ENCODE measurements around the gene RNF150. TPM values are rescaled to one million over a fixed set of nuclear protein-coding genes. Genes with fewer than 3 reads are reported as not detected.

RNF150 gene
- polyA plus RNA-seq, 2 of the 4 experiments (the other 2 are of a cell fraction) = 0.21 to 0.34 TPM

DNA sequence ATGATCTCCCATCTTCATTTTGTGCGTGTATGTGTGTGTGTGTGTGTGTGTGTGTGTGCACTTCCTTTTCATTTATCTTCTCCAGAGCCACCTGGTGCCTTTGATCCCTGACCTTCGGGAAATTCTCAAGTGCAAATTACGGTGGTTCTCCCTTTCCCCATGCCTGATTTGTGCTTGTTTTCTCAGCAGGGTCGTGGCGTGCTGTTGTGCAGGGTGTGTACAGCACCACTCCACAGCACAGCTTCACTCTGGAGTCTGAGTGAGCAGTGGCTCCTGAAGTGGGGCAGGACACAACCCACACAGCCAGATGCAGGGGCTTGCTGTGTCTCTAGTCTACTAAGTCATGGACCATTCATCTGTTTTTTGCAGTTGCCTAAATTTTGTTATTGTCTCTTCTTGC lies 262.8 kb downstream of the RNF150 start:
- CTCF ChIA-PET = interaction anchor here (0.9 to 1.6 kb wide), 3 partner anchors 15 to 510 kb away, joined by 3 to 4 read pairs (median 3); partner anchors contain the start of gene RNF150
- FAIRE-seq (no peak), DNase-seq (ENCODE audit: low read depth in 1 of 2, low spot score in 1 of 2) (no peak), ATAC-seq (no peak)
- Histone ChIP-seq H3K4me2 (no peak overlapping the region), H3K4me1 (no peaks in the 10 kb centered on the region), H3K9me3 (no peaks in the 10 kb centered on the region), H3K27ac (no peak overlapping the region), H3K4me3 (no peak overlapping the region)
- 29% methylated on average over 5 of the region's 5 CpGs for WGBS (ENCODE audit: missing lambda C conversion rate)
- TF ChIP-seq POLR2AphosphoS2 (conservative IDR thresholded peaks at IDR 0.05; ENCODE audit: low read length) (no peak), PBX3 (IDR thresholded peaks at IDR 0.05) (no peak), PHF8 (IDR thresholded peaks at IDR 0.05; ENCODE audit: borderline replicate concordance, low read depth) (no peak), EP300 (IDR thresholded peaks at IDR 0.05) (no peak), HOXB13 (CRISPR knock-in tag; IDR thresholded peaks at IDR 0.05; ENCODE audit: low read depth) (no peak), EHMT2 (IDR thresholded peaks at IDR 0.05; ENCODE audit: low read depth) (no peak), CTCF (IDR thresholded peaks at IDR 0.05) (no peak), NFE2L2 (conservative IDR thresholded peaks at IDR 0.05; ENCODE audit: low read length) (no peak), HDAC2 (IDR thresholded peaks at IDR 0.05) (no peak)
- POLR2A ChIA-PET = no interaction called here

GRCh38 chr4:140869446-140869845 lies 263.8 kb downstream of the RNF150 start:
- Histone ChIP-seq H3K27ac (no peak overlapping the region), H3K4me1 (no peaks in the 10 kb centered on the region), H3K9me3 (no peaks in the 10 kb centered on the region), H3K4me3 (no peak overlapping the region), H3K4me2 (no peak overlapping the region)
- FAIRE-seq = no peak
- POLR2A ChIA-PET = no interaction called here
- TF ChIP-seq RNF2 (IDR thresholded peaks at IDR 0.05; ENCODE audit: borderline replicate concordance, low read depth) (no peak), ATOH8 (CRISPR knock-in tag; IDR thresholded peaks at IDR 0.05; ENCODE audit: low read depth) (no peak), EP300 (IDR thresholded peaks at IDR 0.05) (no peak)
- no peak for DNase-seq (ENCODE audit: low read depth in 1 of 2, low spot score in 1 of 2)
- CTCF ChIA-PET = interaction anchor here (1.0 to 1.6 kb wide), 2 partner anchors 16 to 263 kb away, joined by 3 to 4 read pairs; partner anchors contain the start of gene RNF150
- ATAC-seq = no peak
- WGBS (ENCODE audit: missing lambda C conversion rate) = 8% methylated on average over 1 of the region's 1 CpG

DNA sequence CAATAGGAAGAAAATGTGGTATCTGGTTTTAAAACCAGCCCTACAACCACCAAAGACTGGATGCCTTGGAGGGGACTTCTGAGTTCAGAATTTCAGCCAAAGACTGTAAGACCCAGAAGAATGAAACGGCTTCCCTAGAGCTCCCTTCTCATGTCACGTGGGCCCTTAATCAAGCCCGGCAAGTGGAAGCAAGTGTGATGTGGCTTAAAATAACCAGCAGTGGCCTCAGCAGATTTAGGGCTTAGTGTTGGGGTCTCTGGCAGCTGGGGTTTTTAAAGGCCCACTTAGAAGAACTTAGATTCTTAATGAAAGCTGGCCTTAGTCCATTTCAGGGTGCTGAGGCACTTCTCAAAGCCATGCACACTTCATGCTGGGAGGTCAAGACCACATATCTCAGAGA lies 265.9 kb downstream of the RNF150 start:
- ChIA-PET CTCF (no interaction called here), POLR2A (no interaction called here)
- TF ChIP-seq HEYL (CRISPR knock-in tag; IDR thresholded peaks at IDR 0.05) (no peak), HOXA7 (CRISPR knock-in tag; IDR thresholded peaks at IDR 0.05) (no peak), HOXB5 (CRISPR knock-in tag; IDR thresholded peaks at IDR 0.05) (no peak), ZFP36 (IDR thresholded peaks at IDR 0.05; ENCODE audit: borderline replicate concordance, partially characterized antibody) (no peak), RAD21 (conservative IDR thresholded peaks at IDR 0.05 in 1 of 2, IDR thresholded peaks at IDR 0.05 in 1 of 2) (no peak), EP300 (IDR thresholded peaks at IDR 0.05) (no peak), ZSCAN20 (CRISPR knock-in tag; IDR thresholded peaks at IDR 0.05) (no peak), EHF (CRISPR knock-in tag; IDR thresholded peaks at IDR 0.05) (no peak), NFE2L2 (conservative IDR thresholded peaks at IDR 0.05; ENCODE audit: low read length) (no peak), RARB (CRISPR knock-in tag; IDR thresholded peaks at IDR 0.05) (no peak), FOSL2 (IDR thresholded peaks at IDR 0.05) (no peak), FOSL2 (CRISPR knock-in tag; IDR thresholded peaks at IDR 0.05) (no peak), PBX3 (IDR thresholded peaks at IDR 0.05) (no peak), FOXS1 (CRISPR knock-in tag; IDR thresholded peaks at IDR 0.05) (no peak), EHMT2 (IDR thresholded peaks at IDR 0.05; ENCODE audit: low read depth) (no peak), ATOH8 (CRISPR knock-in tag; IDR thresholded peaks at IDR 0.05; ENCODE audit: low read depth) (no peak), MAZ (IDR thresholded peaks at IDR 0.05; ENCODE audit: borderline replicate concordance, low read depth, low read length) (no peak), NPAS2 (CRISPR knock-in tag; IDR thresholded peaks at IDR 0.05; ENCODE audit: borderline replicate concordance) (no peak)
- TF ChIP-seq, protein P1, sequence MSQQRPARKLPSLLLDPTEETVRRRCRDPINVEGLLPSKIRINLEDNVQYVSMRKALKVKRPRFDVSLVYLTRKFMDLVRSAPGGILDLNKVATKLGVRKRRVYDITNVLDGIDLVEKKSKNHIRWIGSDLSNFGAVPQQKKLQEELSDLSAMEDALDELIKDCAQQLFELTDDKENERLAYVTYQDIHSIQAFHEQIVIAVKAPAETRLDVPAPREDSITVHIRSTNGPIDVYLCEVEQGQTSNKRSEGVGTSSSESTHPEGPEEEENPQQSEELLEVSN (IDR thresholded peaks at IDR 0.05; ENCODE audit: borderline replicate concordance, low read depth) = no peak
- no peak for FAIRE-seq
- Histone ChIP-seq H3K27ac (no peak overlapping the region), H3K9me3 (no peaks in the 10 kb centered on the region), H3K4me2 (no peak overlapping the region), H3K4me3 (no peak overlapping the region), H3K4me1 (no peaks in the 10 kb centered on the region)
- ATAC-seq = no peak
- DNase-seq (ENCODE audit: low read depth in 1 of 2, low spot score in 1 of 2) = no peak
- 68% methylated on average over 3 of the region's 3 CpGs for WGBS (ENCODE audit: missing lambda C conversion rate)

All from A549 (cell line).